A549 treated with CpdA at 1 μM for 4 hours (cell line): ENCODE results near the gene PCCA. TPM values are rescaled to one million over a fixed set of nuclear protein-coding genes. Genes with fewer than 3 reads are reported as not detected.

Experiments
- total RNA-seq: library from RNA; stranded (reverse); fragments of 200-300 nt; extraction: Qiagen RNA extraction; gene quantifications from 5 replicates; pipeline ENCODE4 v1.2.3, GENCODE V29; 2022; ENCODE audit warnings: low read depth

The PCCA gene, protein sequence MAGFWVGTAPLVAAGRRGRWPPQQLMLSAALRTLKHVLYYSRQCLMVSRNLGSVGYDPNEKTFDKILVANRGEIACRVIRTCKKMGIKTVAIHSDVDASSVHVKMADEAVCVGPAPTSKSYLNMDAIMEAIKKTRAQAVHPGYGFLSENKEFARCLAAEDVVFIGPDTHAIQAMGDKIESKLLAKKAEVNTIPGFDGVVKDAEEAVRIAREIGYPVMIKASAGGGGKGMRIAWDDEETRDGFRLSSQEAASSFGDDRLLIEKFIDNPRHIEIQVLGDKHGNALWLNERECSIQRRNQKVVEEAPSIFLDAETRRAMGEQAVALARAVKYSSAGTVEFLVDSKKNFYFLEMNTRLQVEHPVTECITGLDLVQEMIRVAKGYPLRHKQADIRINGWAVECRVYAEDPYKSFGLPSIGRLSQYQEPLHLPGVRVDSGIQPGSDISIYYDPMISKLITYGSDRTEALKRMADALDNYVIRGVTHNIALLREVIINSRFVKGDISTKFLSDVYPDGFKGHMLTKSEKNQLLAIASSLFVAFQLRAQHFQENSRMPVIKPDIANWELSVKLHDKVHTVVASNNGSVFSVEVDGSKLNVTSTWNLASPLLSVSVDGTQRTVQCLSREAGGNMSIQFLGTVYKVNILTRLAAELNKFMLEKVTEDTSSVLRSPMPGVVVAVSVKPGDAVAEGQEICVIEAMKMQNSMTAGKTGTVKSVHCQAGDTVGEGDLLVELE
- 8.3 to 12.2 TPM (median 9.4 TPM) in 5 replicates for total RNA-seq

DNA sequence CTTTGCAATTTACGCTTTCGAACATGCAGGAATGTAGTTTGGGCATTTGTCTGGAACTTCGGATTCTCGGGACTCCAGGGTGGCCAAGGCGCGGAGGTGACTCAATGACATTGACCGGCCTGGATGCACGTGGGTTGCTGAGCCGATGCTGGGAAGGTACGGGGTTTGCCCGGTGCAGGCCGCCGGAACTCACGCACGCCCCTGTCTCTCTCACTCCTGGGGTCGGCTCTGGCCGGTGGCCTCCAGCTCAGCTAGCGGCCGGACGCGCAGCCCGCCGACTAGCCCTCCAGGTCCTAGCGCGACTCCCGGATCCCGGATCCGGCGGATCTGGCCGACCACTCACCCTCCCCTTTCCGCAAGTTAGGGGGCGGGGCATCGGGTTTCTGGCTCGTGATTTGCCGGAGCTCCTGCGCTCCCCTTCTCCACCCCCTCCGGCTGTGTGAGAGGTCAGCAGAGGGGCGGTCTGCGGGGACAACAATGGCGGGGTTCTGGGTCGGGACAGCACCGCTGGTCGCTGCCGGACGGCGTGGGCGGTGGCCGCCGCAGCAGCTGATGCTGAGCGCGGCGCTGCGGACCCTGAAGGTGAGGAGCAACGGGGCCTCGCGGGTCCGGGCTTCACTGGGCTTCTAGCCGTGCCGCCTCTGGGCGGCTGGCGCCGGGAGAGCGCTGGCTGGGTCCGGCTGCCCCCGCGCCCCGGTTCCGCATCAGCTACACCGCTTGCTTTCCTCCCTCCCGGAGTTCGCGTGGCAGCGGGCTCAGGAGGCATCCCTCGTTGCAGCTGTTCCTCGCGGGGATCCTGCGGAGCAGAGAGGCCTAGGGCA lies at the start of gene PCCA:
Gene PCCA (plus strand): TSS at position 450 of the 821 bp plus-strand sequence. CDS start 28 bp downstream, at position 478.

Other genes starting within 250 kb of the PCCA start
- 2.9 to 4.0 TPM (median 3.2 TPM) in 5 replicates for gene ZIC5, start 117.3 kb upstream of the PCCA start, total RNA-seq
- gene ZIC2, start 107.3 kb upstream of the PCCA start, total RNA-seq = 10.0 to 13.9 TPM (median 12.4 TPM) in 5 replicates